GM13976 (cell line): ENCODE data around the gene MEIG1.
"Not testable (repeated sequence)": the region's sequence is repeated elsewhere in the genome, so short reads cannot be mapped to it uniquely, and the experiment has no call there.

Source experiments
- DNase-seq: peaks from one replicate; pipeline ENCODE4 v3.0.0; 2012; ENCODE audit warnings: low spot score
- in situ Hi-C: fragments of 300-500 bp; cut with MboI; formaldehyde crosslinking; loops from one replicate; pipeline ENCODE4 v1.12.0; 2022; ENCODE audit warnings: low sequenced_read_pairs, mixed read lengths, inconsistent platforms; ENCODE audit not compliant: unreplicated experiment
- TF ChIP-seq, protein P1 (sequence below): IDR thresholded peaks from 2 replicates; pipeline ENCODE4 v1.5.1; 2012; ENCODE audit warnings: borderline replicate concordance, mild to moderate bottlenecking; ENCODE audit not compliant: insufficient read depth; ENCODE audit errors: extremely low read depth, missing control alignments, control extremely low read depth

Gene MEIG1

DNA sequence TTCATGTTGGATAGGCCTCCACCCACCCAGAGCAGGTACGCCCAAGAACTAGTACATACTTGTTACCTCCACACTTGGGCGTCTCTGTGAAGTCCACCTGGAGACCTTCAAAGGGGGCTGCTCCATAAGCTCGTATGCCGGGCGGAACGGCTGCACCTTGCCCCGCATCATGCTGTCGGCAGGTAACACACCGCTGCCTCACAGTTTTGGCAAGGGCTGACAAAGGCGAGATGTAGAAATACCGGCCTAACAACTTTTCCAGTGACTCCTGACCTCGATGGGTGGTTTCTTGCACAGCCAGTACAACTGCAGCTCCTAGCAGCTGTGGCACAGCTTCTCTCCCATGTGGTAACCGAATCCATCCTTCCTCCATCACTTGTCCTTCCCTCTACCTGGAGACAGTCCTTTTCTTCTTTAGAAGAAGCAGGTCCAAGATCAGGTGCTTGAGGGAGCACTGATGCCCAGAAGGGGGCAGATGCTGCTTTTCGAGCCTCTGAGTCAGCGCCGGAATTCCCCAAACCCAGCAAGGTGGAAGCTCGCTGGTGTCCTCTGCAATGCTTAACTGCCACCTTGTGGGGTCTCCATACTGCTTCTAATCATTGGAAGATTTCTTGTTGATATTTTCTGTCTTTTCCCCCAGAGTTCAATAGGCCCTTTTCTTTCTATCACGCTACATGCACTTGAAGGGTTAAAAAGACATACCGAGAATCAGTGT, 32.0 kb downstream of the MEIG1 start:
- in situ Hi-C loops: not testable (repeated sequence)
- peak; percentile 31 for DNase-seq
- TF ChIP-seq, protein P1, sequence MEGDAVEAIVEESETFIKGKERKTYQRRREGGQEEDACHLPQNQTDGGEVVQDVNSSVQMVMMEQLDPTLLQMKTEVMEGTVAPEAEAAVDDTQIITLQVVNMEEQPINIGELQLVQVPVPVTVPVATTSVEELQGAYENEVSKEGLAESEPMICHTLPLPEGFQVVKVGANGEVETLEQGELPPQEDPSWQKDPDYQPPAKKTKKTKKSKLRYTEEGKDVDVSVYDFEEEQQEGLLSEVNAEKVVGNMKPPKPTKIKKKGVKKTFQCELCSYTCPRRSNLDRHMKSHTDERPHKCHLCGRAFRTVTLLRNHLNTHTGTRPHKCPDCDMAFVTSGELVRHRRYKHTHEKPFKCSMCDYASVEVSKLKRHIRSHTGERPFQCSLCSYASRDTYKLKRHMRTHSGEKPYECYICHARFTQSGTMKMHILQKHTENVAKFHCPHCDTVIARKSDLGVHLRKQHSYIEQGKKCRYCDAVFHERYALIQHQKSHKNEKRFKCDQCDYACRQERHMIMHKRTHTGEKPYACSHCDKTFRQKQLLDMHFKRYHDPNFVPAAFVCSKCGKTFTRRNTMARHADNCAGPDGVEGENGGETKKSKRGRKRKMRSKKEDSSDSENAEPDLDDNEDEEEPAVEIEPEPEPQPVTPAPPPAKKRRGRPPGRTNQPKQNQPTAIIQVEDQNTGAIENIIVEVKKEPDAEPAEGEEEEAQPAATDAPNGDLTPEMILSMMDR: peak; percentile 29

DNA sequence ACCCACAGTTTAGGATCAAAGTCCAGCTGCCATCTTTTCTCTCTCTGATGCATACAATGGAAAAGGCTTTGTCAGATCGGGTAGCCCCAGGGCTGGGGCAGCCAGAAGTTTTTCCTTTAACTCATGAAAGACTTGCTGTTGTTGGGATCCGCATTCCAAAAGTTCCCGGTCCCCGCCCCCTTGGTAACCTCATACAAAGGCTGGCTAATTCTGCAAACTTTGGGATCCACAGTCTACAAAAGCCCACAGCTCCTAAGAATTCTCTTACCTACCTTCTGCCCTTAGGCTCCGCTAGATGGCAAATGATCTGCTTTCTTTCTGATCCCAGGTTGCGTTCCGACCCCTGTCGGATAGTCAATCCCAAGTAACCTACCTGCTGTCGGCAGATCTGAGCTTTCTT, 33.1 kb downstream of the MEIG1 start:
- DNase-seq, in situ Hi-C loops: not testable (repeated sequence)

DNA sequence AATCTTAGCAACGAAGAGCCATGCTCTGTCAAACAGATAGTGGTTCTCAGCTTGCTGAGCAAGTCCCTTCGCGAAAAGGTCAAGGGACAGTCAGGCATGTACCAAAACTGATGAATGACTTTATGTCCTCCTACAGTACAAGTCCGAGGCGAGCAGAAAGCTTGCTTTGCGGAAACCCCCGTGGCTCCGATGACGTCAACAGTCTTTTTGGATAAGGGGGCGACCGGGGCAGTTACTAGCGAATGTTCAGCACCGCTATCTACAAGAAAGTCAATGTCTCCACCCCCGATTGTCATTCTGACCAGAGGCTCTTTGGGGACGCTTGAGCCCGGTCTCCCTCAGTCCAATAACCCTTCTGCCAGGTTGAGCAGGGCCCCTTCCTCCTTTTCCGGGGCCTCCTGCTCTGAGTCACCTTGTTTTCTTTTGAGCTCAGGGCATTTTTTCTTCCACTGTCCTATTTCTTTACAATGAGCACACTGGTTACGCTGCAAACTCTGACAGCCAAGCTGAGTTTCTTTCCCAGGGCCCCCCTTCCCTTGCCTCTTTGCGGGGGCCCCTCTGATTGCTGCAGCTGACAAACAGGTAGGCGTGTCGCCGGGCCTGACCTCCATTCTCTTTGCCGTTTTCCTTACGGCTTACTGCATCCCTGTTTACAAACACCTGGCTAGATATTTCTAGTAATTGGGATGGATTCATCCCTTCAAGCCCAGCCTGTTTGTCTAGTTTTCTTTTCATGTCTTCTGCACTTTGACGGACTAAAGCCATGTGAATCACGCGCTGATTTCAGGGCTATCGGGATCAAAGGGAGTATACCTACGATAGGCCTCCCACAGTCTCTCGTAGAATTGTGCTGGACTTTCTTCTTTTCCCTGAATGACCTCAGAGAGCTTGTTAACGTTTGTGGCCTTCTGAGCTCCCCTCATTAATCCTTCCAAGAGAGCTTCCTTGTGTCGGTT, 34.6 kb downstream of the MEIG1 start:
- in situ Hi-C loops, DNase-seq: not testable (repeated sequence)

DNA sequence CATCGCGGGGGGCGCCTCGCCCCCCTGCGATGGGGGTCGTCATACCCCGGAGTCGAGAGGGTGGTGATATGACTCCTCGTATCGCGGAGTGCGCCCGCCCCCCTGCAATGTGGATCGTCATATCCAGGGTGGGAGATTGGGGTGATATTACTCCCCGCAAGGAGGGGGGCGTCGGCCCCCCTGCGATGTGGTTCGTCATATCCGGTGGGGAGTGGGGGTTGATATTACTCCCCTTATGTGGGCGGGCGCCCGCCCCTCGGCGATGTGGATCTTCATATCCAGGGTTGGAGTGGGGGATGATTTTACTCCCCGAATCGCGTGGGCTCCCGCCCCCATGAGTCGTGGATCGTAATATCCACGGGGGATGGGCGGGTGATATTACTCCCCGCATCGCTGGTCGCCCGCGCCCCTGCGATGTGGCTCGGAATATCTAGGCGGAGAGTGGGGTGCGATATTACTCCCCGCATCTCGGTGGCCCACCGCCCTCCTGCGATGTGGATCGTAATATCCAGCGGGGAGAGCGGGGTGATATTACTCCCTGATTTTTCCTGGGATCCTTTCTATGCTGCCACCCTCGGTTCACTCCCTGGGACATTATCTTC, 36.9 kb downstream of the MEIG1 start:
- TF ChIP-seq, protein P1: no peak
- no peak for DNase-seq
- in situ Hi-C loops: no loop called here

DNA sequence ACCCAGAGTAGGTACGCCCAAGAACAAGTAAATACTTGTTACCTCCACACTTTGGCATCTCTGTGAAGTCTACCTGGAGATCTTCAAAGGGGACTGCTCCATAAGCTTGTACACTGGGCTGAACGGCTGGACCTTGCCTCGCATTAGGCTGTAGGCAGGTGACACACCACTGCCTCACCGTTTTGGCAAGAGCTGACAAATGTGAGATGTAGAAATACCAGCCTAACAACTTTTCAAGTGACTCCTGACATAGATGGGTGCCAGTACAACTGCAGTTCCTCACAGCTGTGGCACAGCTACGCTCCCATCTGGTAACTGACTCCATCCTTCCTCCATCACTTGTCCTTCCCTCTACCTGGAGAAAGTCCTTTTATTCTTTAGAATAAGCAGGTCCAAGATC, 54.3 kb downstream of the MEIG1 start:
- in situ Hi-C loops, DNase-seq: not testable (repeated sequence)

DNA sequence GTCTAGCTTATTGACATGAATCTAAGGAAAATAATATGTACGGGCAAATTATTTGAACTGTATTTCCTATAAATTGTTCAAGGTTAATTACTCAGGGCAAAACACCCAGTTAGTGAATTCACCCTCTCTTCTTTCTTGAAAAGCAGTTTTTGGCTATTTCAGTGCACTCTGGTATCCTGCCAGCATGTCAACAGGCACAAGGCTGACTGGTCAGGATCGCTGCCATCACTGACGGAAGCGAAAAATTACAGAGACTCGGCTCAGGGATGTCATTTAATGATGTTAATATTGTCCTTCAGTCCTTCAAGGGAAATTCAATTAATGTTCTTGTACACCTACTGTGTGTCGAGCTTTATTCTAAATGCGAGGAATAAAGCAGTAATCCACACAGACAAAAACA, 56.3 kb downstream of the MEIG1 start:
- in situ Hi-C loops: no loop called here
- DNase-seq: no peak
- TF ChIP-seq, protein P1: no peak

DNA sequence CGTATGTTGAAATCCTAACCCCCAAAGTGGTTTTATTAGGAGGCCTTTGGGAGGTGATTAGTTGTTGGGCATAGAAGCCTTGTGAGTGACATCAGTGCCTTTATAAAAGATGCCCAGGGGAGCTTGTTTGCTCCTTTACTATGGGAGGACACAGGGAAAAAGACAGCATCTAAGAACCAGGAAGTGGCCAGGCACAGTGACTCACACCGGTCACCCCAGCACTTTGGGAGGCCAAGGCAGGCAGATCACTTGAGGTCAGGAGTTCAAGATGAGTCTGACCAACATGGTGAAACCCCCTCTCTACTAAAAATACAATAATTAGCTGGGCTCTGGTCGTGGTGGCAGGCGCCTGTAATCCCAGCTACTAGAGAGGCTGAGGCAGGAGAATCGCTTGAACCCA, 61.8 kb downstream of the MEIG1 start:
- DNase-seq, in situ Hi-C loops: not testable (repeated sequence)
